CD14-positive monocyte (primary cell): Measurements from ENCODE around the gene MYL2. TPM values are rescaled to one million over a fixed set of nuclear protein-coding genes. Genes with fewer than 3 reads are reported as not detected.

Experiments used
- DNase-seq, 3 donors: peaks; one replicate each; pipeline ENCODE4 v3.0.0-alpha.2; 2011 to 2022
- H2AFZ ChIP-seq: 2 replicates; pipeline ENCODE4 v1.6.0; 2012; ENCODE audit warnings: mild to moderate bottlenecking, low read depth, low read length, inconsistent platforms; ENCODE audit not compliant: insufficient read depth, poor library complexity, severe bottlenecking
- H3K27ac ChIP-seq, 2 donors: 1 replicate in 1 of 2; 2 replicates in 1 of 2; pipeline ENCODE4 v1.5.1; 2012 to 2013; ENCODE audit warnings: low read length in 2 of 2, control low read depth in 1 of 2, inconsistent platforms in 1 of 2, low read depth in 1 of 2, mild to moderate bottlenecking in 1 of 2
- H3K27me3 ChIP-seq, 2 donors: one replicate each; pipeline versions ENCODE4 v1.6.0 to v1.6.1; 2011 to 2013; ENCODE audit warnings: low read length in 2 of 2; ENCODE audit not compliant: control insufficient read depth in 2 of 2, insufficient read depth in 2 of 2
- H3K36me3 ChIP-seq, 2 donors: replicated peaks in 1 of 2; 1 replicate in 1 of 2; 2 replicates in 1 of 2; pipeline versions ENCODE4 v1.5.1 to v1.6.1; 2012 to 2013; ENCODE audit warnings: low read length in 2 of 2, control low read depth in 1 of 2, inconsistent platforms in 1 of 2, mild to moderate bottlenecking in 1 of 2; ENCODE audit not compliant: insufficient read depth in 2 of 2, control insufficient read depth in 1 of 2
- H3K4me1 ChIP-seq, 2 donors: 1 replicate in 1 of 2; 2 replicates in 1 of 2; pipeline versions ENCODE4 v1.5.1 to v1.6.1; 2012 to 2013; ENCODE audit warnings: low read length in 2 of 2, control low read depth in 1 of 2, inconsistent platforms in 1 of 2, mild to moderate bottlenecking in 1 of 2, moderate library complexity in 1 of 2; ENCODE audit not compliant: insufficient read depth in 2 of 2, control insufficient read depth in 1 of 2
- H3K4me2 ChIP-seq: replicated peaks from 2 replicates; pipeline ENCODE3; 2012; ENCODE audit warnings: low read length, moderate library complexity, mild to moderate bottlenecking; ENCODE audit not compliant: poor library complexity, severe bottlenecking; ENCODE audit errors: extremely low read depth
- H3K4me3 ChIP-seq, 3 experiments: fragments of 200-600 bp in 1 of 3; sonication (generic) in 1 of 3; replicated peaks in 1 of 3; 1 replicate in 2 of 3; 2 replicates in 1 of 3; pipeline ENCODE4 v1.5.1; 2011 to 2013; ENCODE audit warnings: low read length in 3 of 3, mild to moderate bottlenecking in 3 of 3, control low read depth in 2 of 3, low read depth in 2 of 3, inconsistent platforms in 1 of 3, moderate library complexity in 1 of 3
- H3K79me2 ChIP-seq: 2 replicates; pipeline ENCODE4 v1.6.0; 2012; ENCODE audit warnings: mild to moderate bottlenecking, control low read depth, inconsistent platforms, low read length, moderate library complexity; ENCODE audit not compliant: insufficient read depth
- H3K9ac ChIP-seq: 2 replicates; pipeline ENCODE4 v1.6.0; 2017; ENCODE audit warnings: low read length, mild to moderate bottlenecking; ENCODE audit not compliant: insufficient read depth, poor library complexity, severe bottlenecking
- H3K9me3 ChIP-seq, 2 donors: replicated peaks in 1 of 2; 1 replicate in 1 of 2; 2 replicates in 1 of 2; pipeline versions ENCODE4 v1.5.1 to v1.6.1; 2012 to 2013; ENCODE audit warnings: low read length in 2 of 2, control low read depth in 1 of 2; ENCODE audit not compliant: control insufficient read depth in 1 of 2, insufficient read depth in 1 of 2
- H4K20me1 ChIP-seq: 2 replicates; pipeline ENCODE4 v1.6.0; 2012; ENCODE audit warnings: mild to moderate bottlenecking, low read length, control low read depth, moderate library complexity; ENCODE audit not compliant: insufficient read depth
- H3K27ac Mint-ChIP-seq, 7 donors: one replicate each; pipeline ENCODE4 v1.8.0; 2020; ENCODE audit warnings: mild to moderate bottlenecking in 7 of 7, mixed read lengths in 7 of 7, moderate library complexity in 6 of 7, inconsistent platforms in 2 of 7
- H3K27me3 Mint-ChIP-seq, 3 donors: one replicate each; pipeline ENCODE4 v1.8.0; 2021 to 2022; ENCODE audit warnings: low read depth in 3 of 3, mild to moderate bottlenecking in 3 of 3, mixed read lengths in 3 of 3, moderate library complexity in 3 of 3, inconsistent platforms in 1 of 3
- H3K36me3 Mint-ChIP-seq, 2 donors: one replicate each; pipeline ENCODE4 v1.8.0; 2020; ENCODE audit warnings: mixed read lengths in 2 of 2, inconsistent platforms in 1 of 2, mild to moderate bottlenecking in 1 of 2
- H3K4me1 Mint-ChIP-seq: one replicate; pipeline ENCODE4 v1.8.0; 2020; ENCODE audit warnings: mild to moderate bottlenecking, mixed read lengths
- H3K4me3 Mint-ChIP-seq, 2 donors: one replicate each; pipeline ENCODE4 v1.8.0; 2020; ENCODE audit warnings: mild to moderate bottlenecking in 2 of 2, mixed read lengths in 2 of 2, moderate library complexity in 1 of 2
- H3K9me3 Mint-ChIP-seq, 7 donors: one replicate each; pipeline ENCODE4 v1.8.0; 2020 to 2022; ENCODE audit warnings: mixed read lengths in 7 of 7, mild to moderate bottlenecking in 6 of 7, moderate library complexity in 6 of 7, inconsistent platforms in 2 of 7
- CTCF ChIP-seq: fragments of 200-600 bp; IDR thresholded peaks from one replicate; pipeline ENCODE4 v1.8.0; 2022; ENCODE audit warnings: antibody characterized with exemption, mild to moderate bottlenecking
- WGBS: methylation state at CpG from one replicate; pipeline ENCODE4 v1.1.5; 2013; ENCODE audit warnings: missing lambda C conversion rate; ENCODE audit not compliant: insufficient coverage; 5-methylcytosine and 5-hydroxymethylcytosine counted together
- intact Hi-C, 2 donors: fragments of 100-400 bp; cut with micrococcal nuclease; formaldehyde crosslinking; loops; one replicate each; pipeline versions ENCODE4 v1.15.0 to v1.15.1; 2023
- polyA plus RNA-seq, 3 donors: library from polyadenylated mRNA; depleted of rRNA in 1 of 3; unstranded in 2 of 3; stranded (reverse) in 1 of 3; fragments of 300-500 nt in 2 of 3; fragments of >200 nt in 1 of 3; fragmentation: Illumina TruSeq in 2 of 3; gene quantifications; 1 replicate in 2 of 3; 2 replicates in 1 of 3; pipeline ENCODE4 v1.2.3, GENCODE V29; 2012 to 2021

The MYL2 gene
- polyA plus RNA-seq, 3 donors, result not detected

GRCh38 chr12:110865521-110865920 lies 54.9 kb downstream of the MYL2 start:
- no peak overlapping the region for H3K4me3 ChIP-seq
- Mint-ChIP-seq H3K4me1 (peaks cover 28% of the 10 kb centered on the region), H3K36me3 (no peaks in the 10 kb centered on the region), H3K4me3 (no peak overlapping the region), H3K27ac (peak overlapping the region in 2 of 7 donors; percentile 43 to 53), H3K9me3 (peaks cover 0 to 8% (median 3%) of the 10 kb centered on the region in 7 donors), H3K27me3 (peaks cover 0 to 1% (median 0%) of the 10 kb centered on the region in 3 donors)
- TF ChIP-seq CTCF, result no peak
- H3K27ac ChIP-seq, result no peak overlapping the region
- H3K36me3 ChIP-seq, result no peaks in the 10 kb centered on the region
- WGBS, result no CpG with 5 or more reads among the region's 6 CpGs
- intact Hi-C loops, result no loop called here
- no peak overlapping the region for H2AFZ ChIP-seq
- H3K4me2 ChIP-seq, result no peak overlapping the region
- H3K79me2 ChIP-seq, result no peaks in the 10 kb centered on the region
- H3K4me1 ChIP-seq, result peaks cover 19 to 31% of the 10 kb centered on the region in 2 donors
- H3K9me3 ChIP-seq, result no peaks in the 10 kb centered on the region
- H4K20me1 ChIP-seq, result no peaks in the 10 kb centered on the region
- H3K9ac ChIP-seq, result no peak overlapping the region
- H3K27me3 ChIP-seq, result no peaks in the 10 kb centered on the region
- DNase-seq, result no peak

DNA sequence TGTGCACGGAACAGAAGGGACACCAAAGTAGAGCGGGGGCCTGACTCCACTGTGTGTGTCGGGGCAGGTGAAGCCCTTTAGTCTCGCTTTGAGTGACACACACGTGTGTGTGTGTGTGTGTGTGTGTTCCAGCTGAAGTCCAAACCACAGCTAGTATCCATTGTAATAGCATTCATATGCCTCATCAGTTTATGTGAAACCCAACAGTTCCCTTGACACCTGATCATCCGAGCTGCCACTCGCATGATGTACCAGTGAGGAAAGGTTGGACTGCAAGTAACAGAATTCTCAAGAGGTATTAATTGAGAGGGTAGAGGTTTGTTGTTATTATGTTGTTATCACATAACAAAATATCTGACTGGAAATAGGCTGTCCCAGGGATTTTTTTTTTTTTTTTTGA lies 57.2 kb downstream of the MYL2 start:
- H3K4me1 Mint-ChIP-seq, result peaks cover 25% of the 10 kb centered on the region
- H3K27me3 ChIP-seq, result no peaks in the 10 kb centered on the region
- H3K79me2 ChIP-seq, result no peaks in the 10 kb centered on the region
- no peaks in the 10 kb centered on the region for H3K36me3 ChIP-seq
- no peak for TF ChIP-seq CTCF
- peaks cover 13 to 18% of the 10 kb centered on the region in 2 donors for H3K4me1 ChIP-seq
- intact Hi-C loops, result no loop called here
- H3K27me3 Mint-ChIP-seq, result peaks cover 0 to 2% (median 1%) of the 10 kb centered on the region in 3 donors
- H3K9me3 ChIP-seq, result no peaks in the 10 kb centered on the region
- H3K4me3 ChIP-seq, result no peak overlapping the region
- peaks cover 0 to 8% (median 4%) of the 10 kb centered on the region in 7 donors for H3K9me3 Mint-ChIP-seq
- no peak overlapping the region for H2AFZ ChIP-seq
- no peak overlapping the region for H3K27ac Mint-ChIP-seq
- no peak for DNase-seq
- H4K20me1 ChIP-seq, result no peaks in the 10 kb centered on the region
- no peaks in the 10 kb centered on the region for H3K36me3 Mint-ChIP-seq
- H3K27ac ChIP-seq, result no peak overlapping the region
- no peak overlapping the region for H3K9ac ChIP-seq
- WGBS, result 100% methylated on average over 2 of the region's 7 CpGs
- H3K4me2 ChIP-seq, result no peak overlapping the region
- H3K4me3 Mint-ChIP-seq, result no peak overlapping the region
